Neural cell (in vitro differentiated cells): Measurements from ENCODE around the gene SDK2. TPM values are rescaled to one million over a fixed set of nuclear protein-coding genes. Genes with fewer than 3 reads are reported as not detected.

ENCODE experiments used
- H2AFZ ChIP-seq: fragments of 200-600, 300-800 bp; sonication (generic), shearing (Covaris generic); 2 replicates; pipeline ENCODE4 v1.6.0; 2014; ENCODE audit warnings: low read depth, mild to moderate bottlenecking, antibody characterized with exemption, low read length, moderate library complexity
- H3F3A ChIP-seq: fragments of 200-600 bp; shearing (Covaris generic); 2 replicates; pipeline ENCODE4 v1.6.1; 2016; ENCODE audit warnings: mild to moderate bottlenecking, moderate library complexity, mixed read lengths, antibody characterized with exemption, low read length; ENCODE audit not compliant: insufficient read depth, poor library complexity, severe bottlenecking
- H3K27ac ChIP-seq: fragments of 200-600, 300-800 bp; sonication (generic), shearing (Covaris generic); 2 replicates; pipeline ENCODE4 v1.5.1; 2014; ENCODE audit warnings: mild to moderate bottlenecking, low read length, moderate library complexity
- H3K27me3 ChIP-seq: fragments of 300-800, 200-600 bp; sonication (generic), shearing (Covaris generic); 2 replicates; pipeline ENCODE4 v1.6.0; 2014; ENCODE audit warnings: mild to moderate bottlenecking, low read depth, low read length, moderate library complexity; ENCODE audit not compliant: insufficient read depth
- H3K36me3 ChIP-seq: fragments of 300-800, 200-600 bp; sonication (generic), shearing (Covaris generic); 2 replicates; pipeline ENCODE4 v1.5.1; 2014; ENCODE audit warnings: mild to moderate bottlenecking, antibody characterized with exemption, low read length, moderate library complexity; ENCODE audit not compliant: insufficient read depth
- H3K4me2 ChIP-seq: fragments of 300-800, 200-600 bp; sonication (generic), shearing (Covaris generic); 2 replicates; pipeline ENCODE4 v1.6.0; 2014; ENCODE audit warnings: mild to moderate bottlenecking, low read length
- H3K4me3 ChIP-seq: fragments of 300-800, 200-600 bp; sonication (generic), shearing (Covaris generic); 2 replicates; pipeline ENCODE4 v1.5.1; 2014; ENCODE audit warnings: mild to moderate bottlenecking, low read length, moderate library complexity
- H3K79me2 ChIP-seq: fragments of 200-600 bp; shearing (Covaris generic); replicated peaks from 2 replicates; pipeline ENCODE4 v1.6.0; 2014; ENCODE audit warnings: mild to moderate bottlenecking, low read length, moderate library complexity; ENCODE audit not compliant: insufficient read depth
- H3K9ac ChIP-seq: fragments of 300-800, 200-600 bp; sonication (generic), shearing (Covaris generic); 2 replicates; pipeline ENCODE4 v1.6.1; 2016; ENCODE audit warnings: mild to moderate bottlenecking, low read length, mixed read lengths
- H3K9me2 ChIP-seq: fragments of 200-600 bp; shearing (Covaris generic); 2 replicates; pipeline ENCODE4 v1.6.1; 2016; ENCODE audit warnings: mild to moderate bottlenecking, low read length, mixed read lengths; ENCODE audit not compliant: insufficient read depth
- H3K9me3 ChIP-seq: fragments of 200-600, 300-800 bp; sonication (generic), shearing (Covaris generic); 2 replicates; pipeline ENCODE4 v1.6.1; 2016; ENCODE audit warnings: mild to moderate bottlenecking, mixed run types, low read length, moderate library complexity, mixed read lengths
- H4K20me1 ChIP-seq: fragments of 200-600 bp; shearing (Covaris generic); 2 replicates; pipeline ENCODE4 v1.6.1; 2016; ENCODE audit warnings: mild to moderate bottlenecking, mixed run types; ENCODE audit not compliant: insufficient read depth
- EP300 ChIP-seq: fragments of 450-650 bp; conservative IDR thresholded peaks from 2 replicates; pipeline ENCODE4 v1.6.1; 2014; ENCODE audit warnings: antibody characterized with exemption, mild to moderate bottlenecking, moderate library complexity; ENCODE audit not compliant: poor library complexity, severe bottlenecking
- EZH2 ChIP-seq: fragments of 200-600, 300-800 bp; shearing (Covaris generic), sonication (generic); IDR thresholded peaks from 2 replicates; pipeline ENCODE4 v1.6.1; 2014; ENCODE audit warnings: antibody characterized with exemption, low read length, borderline replicate concordance, mild to moderate bottlenecking; ENCODE audit not compliant: insufficient read depth, poor library complexity, severe bottlenecking
- MXI1 ChIP-seq: fragments of 450-650 bp; conservative IDR thresholded peaks from 2 replicates; pipeline ENCODE4 v1.6.1; 2014; ENCODE audit warnings: antibody characterized with exemption, mild to moderate bottlenecking; ENCODE audit not compliant: poor library complexity, severe bottlenecking
- POLR2AphosphoS5 ChIP-seq: IDR thresholded peaks from 2 replicates; pipeline ENCODE4 v1.6.1; 2012
- RAD21 ChIP-seq: fragments of 450-650 bp; conservative IDR thresholded peaks from 2 replicates; pipeline ENCODE4 v1.6.1; 2014; ENCODE audit warnings: antibody characterized with exemption, mild to moderate bottlenecking, moderate library complexity
- SMC3 ChIP-seq: fragments of 450-650 bp; conservative IDR thresholded peaks from 2 replicates; pipeline ENCODE4 v1.6.1; 2014; ENCODE audit warnings: antibody characterized with exemption, mild to moderate bottlenecking, moderate library complexity; ENCODE audit not compliant: poor library complexity
- TAF1 ChIP-seq: IDR thresholded peaks from 2 replicates; pipeline ENCODE4 v1.6.1; 2012; ENCODE audit warnings: low read depth
- polyA plus RNA-seq: library from polyadenylated mRNA; depleted of rRNA; stranded (reverse); fragments of >200 nt; gene quantifications from 2 replicates; pipeline ENCODE4 v1.2.3, GENCODE V29; 2014
- TF ChIP-seq, protein P1 (sequence below): fragments of 450-650 bp; IDR thresholded peaks from 2 replicates; pipeline ENCODE4 v1.5.1; 2014; ENCODE audit warnings: antibody characterized with exemption, mild to moderate bottlenecking, moderate library complexity; ENCODE audit not compliant: poor library complexity, severe bottlenecking
- TF ChIP-seq, protein P2 (sequence below): IDR thresholded peaks from 2 replicates; pipeline ENCODE4 v1.6.1; 2012; ENCODE audit warnings: borderline replicate concordance

The SDK2 gene
- polyA plus RNA-seq, 1 donor from 2014 or later = 0.73 TPM

DNA sequence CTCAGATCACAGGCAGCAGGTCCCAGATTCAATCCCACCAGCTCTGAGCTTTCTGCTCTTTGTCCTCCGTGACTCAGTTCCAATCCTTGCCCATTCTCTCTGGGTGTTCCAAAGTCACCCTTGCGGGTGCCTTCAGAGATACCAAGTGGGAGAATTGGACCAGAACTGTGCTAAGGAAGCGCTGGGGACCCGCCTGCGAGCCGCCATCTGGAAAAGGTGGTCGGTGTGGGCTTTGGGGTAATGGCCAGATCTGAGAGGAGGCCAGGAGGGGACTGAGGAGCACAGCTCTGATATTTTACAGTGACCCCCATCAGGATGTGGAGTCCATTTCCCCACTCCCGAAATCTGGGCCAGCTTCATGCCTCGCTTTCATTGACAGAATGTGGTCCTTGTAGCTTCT lies 152.6 kb downstream of the SDK2 start:
- no peaks in the 10 kb centered on the region for H3K9me2 ChIP-seq
- H3K9me3 ChIP-seq = no peaks in the 10 kb centered on the region
- no peaks in the 10 kb centered on the region for H3K36me3 ChIP-seq
- H3K79me2 ChIP-seq = no peaks in the 10 kb centered on the region
- no peak overlapping the region for H2AFZ ChIP-seq
- no peak overlapping the region for H3K4me3 ChIP-seq
- H3K4me2 ChIP-seq = no peak overlapping the region
- H4K20me1 ChIP-seq = no peaks in the 10 kb centered on the region
- H3K27ac ChIP-seq = no peak overlapping the region
- H3F3A ChIP-seq = no peaks in the 10 kb centered on the region
- TF ChIP-seq, protein P1, sequence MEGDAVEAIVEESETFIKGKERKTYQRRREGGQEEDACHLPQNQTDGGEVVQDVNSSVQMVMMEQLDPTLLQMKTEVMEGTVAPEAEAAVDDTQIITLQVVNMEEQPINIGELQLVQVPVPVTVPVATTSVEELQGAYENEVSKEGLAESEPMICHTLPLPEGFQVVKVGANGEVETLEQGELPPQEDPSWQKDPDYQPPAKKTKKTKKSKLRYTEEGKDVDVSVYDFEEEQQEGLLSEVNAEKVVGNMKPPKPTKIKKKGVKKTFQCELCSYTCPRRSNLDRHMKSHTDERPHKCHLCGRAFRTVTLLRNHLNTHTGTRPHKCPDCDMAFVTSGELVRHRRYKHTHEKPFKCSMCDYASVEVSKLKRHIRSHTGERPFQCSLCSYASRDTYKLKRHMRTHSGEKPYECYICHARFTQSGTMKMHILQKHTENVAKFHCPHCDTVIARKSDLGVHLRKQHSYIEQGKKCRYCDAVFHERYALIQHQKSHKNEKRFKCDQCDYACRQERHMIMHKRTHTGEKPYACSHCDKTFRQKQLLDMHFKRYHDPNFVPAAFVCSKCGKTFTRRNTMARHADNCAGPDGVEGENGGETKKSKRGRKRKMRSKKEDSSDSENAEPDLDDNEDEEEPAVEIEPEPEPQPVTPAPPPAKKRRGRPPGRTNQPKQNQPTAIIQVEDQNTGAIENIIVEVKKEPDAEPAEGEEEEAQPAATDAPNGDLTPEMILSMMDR = no peak
- TF ChIP-seq SMC3 (no peak), EZH2 (no peak), MXI1 (no peak), EP300 (no peak), TAF1 (no peak), RAD21 (no peak), POLR2AphosphoS5 (no peak)
- TF ChIP-seq, protein P2, sequence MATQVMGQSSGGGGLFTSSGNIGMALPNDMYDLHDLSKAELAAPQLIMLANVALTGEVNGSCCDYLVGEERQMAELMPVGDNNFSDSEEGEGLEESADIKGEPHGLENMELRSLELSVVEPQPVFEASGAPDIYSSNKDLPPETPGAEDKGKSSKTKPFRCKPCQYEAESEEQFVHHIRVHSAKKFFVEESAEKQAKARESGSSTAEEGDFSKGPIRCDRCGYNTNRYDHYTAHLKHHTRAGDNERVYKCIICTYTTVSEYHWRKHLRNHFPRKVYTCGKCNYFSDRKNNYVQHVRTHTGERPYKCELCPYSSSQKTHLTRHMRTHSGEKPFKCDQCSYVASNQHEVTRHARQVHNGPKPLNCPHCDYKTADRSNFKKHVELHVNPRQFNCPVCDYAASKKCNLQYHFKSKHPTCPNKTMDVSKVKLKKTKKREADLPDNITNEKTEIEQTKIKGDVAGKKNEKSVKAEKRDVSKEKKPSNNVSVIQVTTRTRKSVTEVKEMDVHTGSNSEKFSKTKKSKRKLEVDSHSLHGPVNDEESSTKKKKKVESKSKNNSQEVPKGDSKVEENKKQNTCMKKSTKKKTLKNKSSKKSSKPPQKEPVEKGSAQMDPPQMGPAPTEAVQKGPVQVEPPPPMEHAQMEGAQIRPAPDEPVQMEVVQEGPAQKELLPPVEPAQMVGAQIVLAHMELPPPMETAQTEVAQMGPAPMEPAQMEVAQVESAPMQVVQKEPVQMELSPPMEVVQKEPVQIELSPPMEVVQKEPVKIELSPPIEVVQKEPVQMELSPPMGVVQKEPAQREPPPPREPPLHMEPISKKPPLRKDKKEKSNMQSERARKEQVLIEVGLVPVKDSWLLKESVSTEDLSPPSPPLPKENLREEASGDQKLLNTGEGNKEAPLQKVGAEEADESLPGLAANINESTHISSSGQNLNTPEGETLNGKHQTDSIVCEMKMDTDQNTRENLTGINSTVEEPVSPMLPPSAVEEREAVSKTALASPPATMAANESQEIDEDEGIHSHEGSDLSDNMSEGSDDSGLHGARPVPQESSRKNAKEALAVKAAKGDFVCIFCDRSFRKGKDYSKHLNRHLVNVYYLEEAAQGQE = no peak
- H3K9ac ChIP-seq = no peak overlapping the region
- H3K27me3 ChIP-seq = no peaks in the 10 kb centered on the region

DNA sequence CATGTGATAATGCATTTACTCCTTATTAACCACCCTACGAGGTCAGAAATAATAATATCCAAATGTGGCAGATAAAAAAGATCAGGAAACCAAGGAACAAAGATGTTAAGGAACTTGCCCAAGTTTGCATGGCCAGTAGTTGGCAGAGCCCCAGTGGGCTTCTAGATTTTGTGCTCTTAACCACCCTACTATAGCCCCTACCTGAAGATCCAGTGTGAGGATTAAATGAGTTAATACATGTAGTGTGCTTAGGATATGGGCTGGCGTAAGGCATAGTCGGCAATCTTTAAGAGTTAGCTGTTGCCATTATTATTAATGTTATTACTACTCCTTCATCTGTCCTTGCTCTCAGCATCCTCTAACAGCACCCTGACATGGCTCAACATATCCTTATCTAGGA lies 153.4 kb downstream of the SDK2 start:
- no peak for TF ChIP-seq MXI1
- no peak for TF ChIP-seq EZH2
- no peak for TF ChIP-seq EP300
- TF ChIP-seq, protein P1 = no peak
- TF ChIP-seq SMC3 = no peak
- TF ChIP-seq RAD21 = no peak
- no peak for TF ChIP-seq POLR2AphosphoS5
- TF ChIP-seq TAF1 = no peak
- TF ChIP-seq, protein P2 = no peak
- H3K4me2 ChIP-seq = no peak overlapping the region
- no peak overlapping the region for H3K4me3 ChIP-seq
- no peaks in the 10 kb centered on the region for H4K20me1 ChIP-seq
- no peak overlapping the region for H3K9ac ChIP-seq
- no peaks in the 10 kb centered on the region for H3K27me3 ChIP-seq
- no peak overlapping the region for H2AFZ ChIP-seq
- no peaks in the 10 kb centered on the region for H3K9me2 ChIP-seq
- H3K27ac ChIP-seq = no peak overlapping the region
- no peaks in the 10 kb centered on the region for H3K9me3 ChIP-seq
- H3F3A ChIP-seq = no peaks in the 10 kb centered on the region
- no peaks in the 10 kb centered on the region for H3K79me2 ChIP-seq
- H3K36me3 ChIP-seq = no peaks in the 10 kb centered on the region
